ENCODE results near the gene TSPAN18. TPM values are rescaled to one million over a fixed set of nuclear protein-coding genes. Genes with fewer than 3 reads are reported as not detected.

Gene TSPAN18
- total RNA-seq, 2 donors from 2014 or later = 41.4 to 65.8 TPM

- DNase-seq (ENCODE audit: low spot score) = no peak
- intact Hi-C loops (cut with DNase I) = loop anchor here in 1 of 2 donors (5.0 kb wide), 1 partner anchor 481 kb away; no protein-coding TSS in a partner anchor
These were observed 18.1 kb upstream of the TSPAN18 start for GRCh38 chr11:44708523-44709280.

GRCh38 chr11:44709281-44709562 lies 17.5 kb upstream of the TSPAN18 start:
- DNase-seq (ENCODE audit: low spot score) = no peak
- intact Hi-C loops (cut with DNase I) = loop anchor here in 1 of 2 donors (5.0 kb wide), 1 partner anchor 482 kb away; no protein-coding TSS in a partner anchor

- intact Hi-C loops (cut with DNase I) = loop anchor here in 1 of 2 donors (5.0 kb wide), 1 partner anchor 483 kb away; no protein-coding TSS in a partner anchor
- DNase-seq (ENCODE audit: low spot score) = no peak
These were observed 16.8 kb upstream of the TSPAN18 start for GRCh38 chr11:44709966-44710365.

GRCh38 chr11:44711113-44711786 lies 15.5 kb upstream of the TSPAN18 start:
- no peak for DNase-seq (ENCODE audit: low spot score)
- intact Hi-C loops (cut with DNase I) = no loop called here

- intact Hi-C loops (cut with DNase I) = no loop called here
- DNase-seq (ENCODE audit: low spot score) = no peak
These were observed 14.8 kb upstream of the TSPAN18 start for GRCh38 chr11:44711787-44712608.

- no peak for DNase-seq (ENCODE audit: low spot score)
- intact Hi-C loops (cut with DNase I) = no loop called here
These were observed 13.7 kb upstream of the TSPAN18 start for GRCh38 chr11:44713022-44713421.

- DNase-seq (ENCODE audit: low spot score) = no peak
- intact Hi-C loops (cut with DNase I) = no loop called here
These were observed 10.5 kb upstream of the TSPAN18 start for GRCh38 chr11:44716256-44716655.

GRCh38 chr11:44718057-44718456 lies 8.7 kb upstream of the TSPAN18 start:
- intact Hi-C loops (cut with DNase I) = no loop called here

GRCh38 chr11:44718612-44719390 lies 8.0 kb upstream of the TSPAN18 start:
- no peak for DNase-seq (ENCODE audit: low spot score)
- intact Hi-C loops (cut with DNase I) = no loop called here

More at GRCh38 chr11:44718057-44718456, 8.7 kb upstream of the TSPAN18 start:
- DNase-seq (ENCODE audit: low spot score) = no peak

GRCh38 chr11:44725016-44725685 lies 1.6 kb upstream of the TSPAN18 start:
- no peak for DNase-seq (ENCODE audit: low spot score)
- intact Hi-C loops (cut with DNase I) = loop anchor here (5.0 to 10.0 kb wide), 3 partner anchors 100 to 167 kb away; no protein-coding TSS in a partner anchor

GRCh38 chr11:44725757-44726282 lies 942 bp upstream of the TSPAN18 start:
- no peak for DNase-seq (ENCODE audit: low spot score)
- intact Hi-C loops (cut with DNase I) = loop anchor here (5.0 to 10.0 kb wide), 3 partner anchors 101 to 166 kb away; no protein-coding TSS in a partner anchor

GRCh38 chr11:44727114-44727372 lies 281 bp downstream of the TSPAN18 start:
- intact Hi-C loops (cut with DNase I) = loop anchor here (1.0 to 10.0 kb wide), 4 partner anchors 42 to 165 kb away; no protein-coding TSS in a partner anchor
- DNase-seq (ENCODE audit: low spot score) = no peak

GRCh38 chr11:44727373-44728287 lies 868 bp downstream of the TSPAN18 start:
- intact Hi-C loops (cut with DNase I) = loop anchor here (1.0 to 10.0 kb wide), 4 partner anchors 42 to 165 kb away; no protein-coding TSS in a partner anchor
- peak; percentile 93 for DNase-seq (ENCODE audit: low spot score)

- intact Hi-C loops (cut with DNase I) = loop anchor here (5.0 to 10.0 kb wide), 3 partner anchors 104 to 164 kb away; no protein-coding TSS in a partner anchor
- no peak for DNase-seq (ENCODE audit: low spot score)
These were observed 1.7 kb downstream of the TSPAN18 start for GRCh38 chr11:44728491-44728910.

- no peak for DNase-seq (ENCODE audit: low spot score)
- intact Hi-C loops (cut with DNase I) = loop anchor here (5.0 to 10.0 kb wide), 3 partner anchors 104 to 163 kb away; no protein-coding TSS in a partner anchor
These were observed 2.3 kb downstream of the TSPAN18 start for GRCh38 chr11:44729063-44729462.

- intact Hi-C loops (cut with DNase I) = loop anchor here (5.0 to 10.0 kb wide), 3 partner anchors 105 to 163 kb away; no protein-coding TSS in a partner anchor
- DNase-seq (ENCODE audit: low spot score) = no peak
These were observed 3.0 kb downstream of the TSPAN18 start for GRCh38 chr11:44729713-44730112.

- DNase-seq (ENCODE audit: low spot score) = no peak
- intact Hi-C loops (cut with DNase I) = no loop called here
These were observed 4.0 kb downstream of the TSPAN18 start for GRCh38 chr11:44730775-44731174.
